HG03103 (cell line): ENCODE results near the gene KNCN.

Source experiments
- ATAC-seq: cut with Tn5 transposase; IDR thresholded peaks from one replicate; pipeline ENCODE4 v1.9.1; 2021; ENCODE audit warnings: low read depth; ENCODE audit not compliant: unreplicated experiment

Gene KNCN

DNA sequence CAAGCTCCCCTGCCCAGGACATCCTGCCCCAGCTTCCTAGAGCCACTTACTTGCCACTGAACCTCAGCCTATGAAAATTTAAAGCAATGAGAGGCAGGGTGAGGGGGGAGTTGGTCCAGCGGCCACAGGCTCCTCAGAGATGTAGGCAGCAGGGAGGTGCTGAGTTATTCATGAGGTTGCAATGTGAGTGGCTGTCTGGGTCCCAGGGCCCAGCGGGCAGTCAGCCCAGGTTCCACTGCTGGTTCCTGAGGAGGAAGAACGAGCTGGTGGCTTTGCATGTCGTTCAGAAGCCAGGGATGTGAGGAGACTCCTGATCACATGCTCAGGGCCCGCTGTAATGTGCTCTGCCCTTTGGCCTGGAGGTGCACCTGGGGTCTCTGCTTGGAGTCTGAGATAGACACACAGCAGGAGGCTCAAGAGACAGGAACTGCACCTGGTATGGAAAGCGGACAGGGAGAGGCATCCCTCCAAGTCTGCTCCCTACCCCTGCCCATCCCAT, at the start of gene KNCN:
Gene KNCN (minus strand): TSS at position 51 of the 499 bp plus-strand sequence. CDS start 432 bp downstream, outside the sequence.
- no peak for ATAC-seq

DNA sequence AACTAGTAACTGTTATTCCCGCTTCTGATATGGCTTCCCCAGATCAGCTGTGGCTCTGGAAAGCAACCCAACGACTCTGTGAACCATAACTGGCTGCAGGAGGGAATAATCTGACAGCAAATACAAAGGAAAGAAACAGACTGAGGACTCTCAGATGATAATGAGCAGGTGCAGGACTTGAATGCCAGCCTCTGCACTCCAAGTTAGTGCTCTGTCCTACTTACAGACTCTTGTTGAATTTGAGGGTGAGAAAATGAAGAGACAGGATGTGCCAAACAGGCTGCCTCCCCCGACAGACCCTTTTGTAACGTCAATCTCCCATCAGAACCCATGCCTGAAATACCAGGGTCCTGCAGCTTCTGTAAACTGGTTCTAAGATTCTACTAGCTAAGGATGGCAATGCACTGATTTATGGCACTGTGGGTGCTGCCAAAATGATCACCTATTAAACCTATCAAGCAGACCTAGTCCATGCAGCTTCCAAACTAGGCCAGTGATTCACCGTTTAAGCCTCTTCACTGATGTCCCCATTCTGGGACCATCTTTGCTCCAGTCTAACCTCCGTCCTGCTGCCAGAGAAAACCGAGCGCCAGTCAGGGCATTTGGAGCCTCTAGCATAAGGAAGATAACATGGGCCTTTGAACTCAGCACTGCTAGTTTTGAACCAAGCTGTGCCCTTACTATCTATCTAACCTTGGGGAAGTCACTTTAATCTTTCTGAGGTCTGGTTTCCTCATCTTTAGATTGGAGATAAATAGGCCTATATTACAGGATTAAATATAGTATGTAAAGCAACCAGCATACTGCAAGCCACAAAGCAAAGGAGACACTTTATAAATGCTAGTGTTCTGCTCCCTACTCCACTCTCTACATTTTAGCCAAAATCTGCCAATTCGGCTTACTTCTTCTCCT, 47.9 kb upstream of the KNCN start:
- ATAC-seq, result no peak

DNA sequence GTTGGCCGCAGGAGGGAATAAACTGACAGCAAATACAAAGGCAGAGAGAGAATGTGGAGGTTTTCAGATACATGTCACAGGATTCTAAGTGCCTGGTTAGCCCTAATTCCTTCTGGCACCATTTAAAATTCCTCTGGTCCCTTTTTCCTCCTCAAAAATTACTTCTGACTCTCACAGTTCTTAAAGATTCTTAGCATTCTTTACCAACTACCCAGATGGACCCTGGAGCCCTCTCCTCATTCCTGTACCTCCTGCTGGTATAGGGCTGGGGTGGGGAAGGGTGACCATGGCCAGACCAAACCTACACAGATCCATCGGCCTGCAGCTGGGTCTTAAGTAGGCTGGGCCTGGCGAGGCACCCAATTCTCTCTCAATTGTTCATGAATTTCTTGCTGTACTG, 45.4 kb upstream of the KNCN start:
- ATAC-seq, result no peak

DNA sequence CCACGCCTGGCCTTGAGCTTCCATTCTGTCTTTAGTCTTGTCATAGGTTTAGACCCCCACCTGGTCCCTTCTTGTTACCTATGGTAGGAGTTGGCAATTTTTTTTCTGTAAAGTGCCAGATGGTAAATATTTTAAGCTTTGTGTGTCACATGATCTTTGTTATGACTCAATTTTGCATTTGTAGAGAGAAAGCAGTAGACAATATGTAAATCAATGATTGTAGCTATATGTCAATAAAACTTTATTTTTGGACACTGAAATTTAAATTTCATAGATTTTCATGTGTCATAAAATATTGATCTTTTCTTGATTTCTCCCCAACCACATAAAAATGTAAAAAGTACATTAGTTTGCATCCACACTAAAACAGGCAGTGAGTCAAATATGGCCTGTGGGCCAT, 44.6 kb upstream of the KNCN start:
- ATAC-seq, result no peak

DNA sequence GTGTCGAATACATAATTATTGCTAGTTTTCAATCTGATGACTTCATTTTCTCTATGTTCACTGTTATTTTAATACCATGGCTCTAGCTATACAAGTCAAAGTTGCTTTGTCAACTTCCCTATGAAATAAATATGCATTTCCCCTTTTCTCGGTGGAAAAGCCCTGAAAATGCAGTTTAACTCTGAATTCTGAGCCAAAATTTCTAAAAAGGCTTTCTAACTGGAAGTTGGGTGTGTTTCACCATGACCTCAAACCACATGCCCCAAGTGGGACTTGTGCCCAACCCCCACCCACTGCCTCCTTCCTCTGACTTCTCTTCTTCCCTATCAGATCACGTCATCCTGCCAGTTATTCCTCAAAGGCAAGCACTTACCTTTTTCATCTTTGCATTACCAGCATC, 43.7 kb upstream of the KNCN start:
- no peak for ATAC-seq

DNA sequence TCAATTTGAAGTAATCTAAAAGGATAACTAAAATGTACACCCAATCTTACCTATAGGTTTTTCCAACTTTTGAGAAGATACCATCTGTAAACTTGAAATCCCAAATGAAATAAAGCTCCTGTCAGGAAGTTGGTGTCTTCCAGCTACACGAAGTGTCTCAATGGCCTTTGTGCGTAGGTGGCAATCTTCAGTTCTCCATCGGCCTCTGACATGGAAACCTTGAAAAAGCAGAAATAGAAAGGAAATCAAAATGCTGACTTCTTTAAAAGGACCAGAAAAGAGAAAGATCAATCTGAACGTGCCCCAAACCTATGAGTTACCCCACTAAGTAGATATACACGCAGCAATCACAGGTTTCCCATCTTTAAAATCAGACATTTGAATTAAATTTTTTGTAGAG, 42.6 kb upstream of the KNCN start:
- ATAC-seq, result no peak

DNA sequence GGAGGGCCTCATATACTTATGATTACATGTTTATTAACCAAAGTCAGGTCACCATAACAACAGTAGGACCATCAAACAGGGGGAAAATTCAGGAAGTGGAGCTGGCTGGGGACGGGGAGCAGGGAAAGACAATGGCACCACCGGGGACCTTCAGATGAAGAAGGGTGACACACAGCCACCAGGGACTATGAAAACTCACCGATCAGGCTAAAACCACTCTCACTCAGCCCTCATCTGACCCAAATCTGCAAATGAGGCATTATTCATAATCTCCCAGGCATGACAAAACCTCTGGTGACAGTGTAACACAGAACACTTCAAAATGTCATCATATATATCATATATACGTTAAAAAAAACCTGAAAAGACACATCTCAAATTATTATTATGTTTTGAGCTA, 41.4 kb upstream of the KNCN start:
- no peak for ATAC-seq

DNA sequence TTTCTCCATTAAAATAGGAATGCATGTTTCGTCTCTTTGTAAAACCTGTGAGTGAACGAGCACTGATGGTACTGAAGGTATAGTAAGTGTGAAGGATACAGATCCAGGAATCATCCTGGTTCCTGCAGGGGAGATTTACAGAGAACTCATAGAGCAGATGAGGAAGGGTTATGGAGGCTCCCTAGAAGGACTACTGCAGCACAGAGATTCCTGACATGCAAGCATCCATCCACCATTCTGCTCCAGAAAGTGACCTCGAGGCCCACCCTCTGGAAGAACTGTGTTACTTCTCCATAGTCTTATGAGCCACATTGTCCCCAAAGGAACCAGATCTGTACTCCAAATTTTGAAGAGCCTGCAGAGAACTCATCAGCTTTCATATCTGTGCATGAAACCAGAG, 38.1 kb upstream of the KNCN start:
- no peak for ATAC-seq

DNA sequence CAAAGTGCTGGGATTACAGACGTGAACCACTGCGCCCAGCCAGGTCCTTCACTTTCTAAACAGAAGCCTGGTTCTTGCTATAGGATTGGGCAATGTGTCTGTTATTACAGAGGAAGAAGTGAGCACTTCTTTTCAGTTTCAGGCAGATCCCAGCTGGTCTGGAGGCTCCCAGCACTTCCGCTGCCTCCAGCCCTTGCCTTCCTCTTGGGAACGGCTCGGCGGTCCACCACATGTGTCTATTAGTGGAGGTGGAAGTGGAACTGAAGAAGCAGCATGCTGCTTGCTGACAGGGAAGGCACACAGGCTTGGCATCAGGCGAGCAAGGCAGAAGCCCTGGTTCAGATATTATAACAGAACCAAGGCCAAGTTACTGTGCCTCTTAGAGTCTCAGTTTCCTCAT, 35.6 kb upstream of the KNCN start:
- no peak for ATAC-seq

DNA sequence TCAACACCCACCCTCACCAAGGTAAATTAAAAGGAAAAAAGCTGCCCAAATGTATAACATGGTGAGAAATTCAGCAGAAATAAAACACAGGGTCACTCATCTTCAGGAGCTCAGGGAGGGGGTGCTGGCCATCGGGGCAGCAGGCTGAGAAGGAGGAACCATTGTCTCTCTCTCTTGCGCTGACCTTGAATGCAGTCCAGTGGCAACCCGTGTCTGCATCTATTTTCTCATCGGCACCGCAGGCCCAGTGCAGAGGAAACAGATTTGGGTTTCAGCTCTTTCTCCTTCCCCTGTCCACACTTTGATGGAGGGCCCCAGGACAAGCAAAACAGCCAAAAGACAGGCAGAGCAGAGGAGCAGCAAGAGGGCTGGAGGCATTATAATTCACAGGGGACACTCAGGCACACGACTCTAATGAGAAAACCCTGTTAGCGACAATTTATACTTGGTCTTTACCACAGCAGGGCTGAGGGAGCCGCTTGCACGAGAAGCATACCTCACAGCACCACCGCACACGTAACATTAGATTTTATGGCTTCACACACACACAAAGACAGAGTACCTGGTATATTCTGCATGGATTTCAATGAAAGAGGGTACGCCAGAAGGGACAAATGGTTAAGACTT, 34.0 kb upstream of the KNCN start:
- ATAC-seq, result no peak

DNA sequence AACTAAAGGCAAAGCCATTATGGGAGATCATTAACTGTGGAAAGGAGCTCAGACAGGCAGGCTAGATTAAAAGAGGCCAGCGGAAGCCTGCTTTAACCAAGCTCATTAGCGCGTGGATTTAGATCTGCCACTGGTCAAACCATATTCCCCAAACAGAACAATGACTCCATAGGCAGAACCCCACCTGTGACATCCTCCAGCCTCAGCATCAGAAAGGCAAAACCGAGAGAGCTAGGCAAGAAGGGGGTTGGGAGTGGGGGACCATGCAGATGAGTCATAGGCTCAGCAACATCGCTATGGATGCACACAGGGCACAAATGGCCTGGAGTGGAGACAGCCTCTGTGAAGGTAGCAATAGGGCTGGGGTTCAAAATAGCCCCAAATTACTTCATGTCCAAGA, 32.0 kb upstream of the KNCN start:
- no peak for ATAC-seq

DNA sequence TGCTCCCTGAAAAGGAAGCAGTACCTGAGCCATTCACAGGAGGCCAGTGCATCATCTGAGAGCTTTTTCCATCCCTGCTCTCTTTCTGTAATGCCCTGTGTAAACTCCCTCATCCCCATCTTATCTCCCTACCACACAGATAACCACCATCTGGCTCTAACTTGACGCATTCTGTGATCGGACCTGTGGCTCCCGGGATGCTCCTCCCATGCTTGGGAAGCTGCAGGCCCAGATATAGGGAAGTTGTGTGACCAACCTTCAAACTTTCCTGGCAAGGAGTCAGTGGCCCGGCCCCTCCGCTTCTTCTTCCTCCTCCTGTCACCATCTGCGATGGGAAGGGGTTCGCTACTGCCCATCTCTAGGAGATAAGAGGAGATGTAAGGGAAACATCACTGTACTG, 31.5 kb upstream of the KNCN start:
- no peak for ATAC-seq

DNA sequence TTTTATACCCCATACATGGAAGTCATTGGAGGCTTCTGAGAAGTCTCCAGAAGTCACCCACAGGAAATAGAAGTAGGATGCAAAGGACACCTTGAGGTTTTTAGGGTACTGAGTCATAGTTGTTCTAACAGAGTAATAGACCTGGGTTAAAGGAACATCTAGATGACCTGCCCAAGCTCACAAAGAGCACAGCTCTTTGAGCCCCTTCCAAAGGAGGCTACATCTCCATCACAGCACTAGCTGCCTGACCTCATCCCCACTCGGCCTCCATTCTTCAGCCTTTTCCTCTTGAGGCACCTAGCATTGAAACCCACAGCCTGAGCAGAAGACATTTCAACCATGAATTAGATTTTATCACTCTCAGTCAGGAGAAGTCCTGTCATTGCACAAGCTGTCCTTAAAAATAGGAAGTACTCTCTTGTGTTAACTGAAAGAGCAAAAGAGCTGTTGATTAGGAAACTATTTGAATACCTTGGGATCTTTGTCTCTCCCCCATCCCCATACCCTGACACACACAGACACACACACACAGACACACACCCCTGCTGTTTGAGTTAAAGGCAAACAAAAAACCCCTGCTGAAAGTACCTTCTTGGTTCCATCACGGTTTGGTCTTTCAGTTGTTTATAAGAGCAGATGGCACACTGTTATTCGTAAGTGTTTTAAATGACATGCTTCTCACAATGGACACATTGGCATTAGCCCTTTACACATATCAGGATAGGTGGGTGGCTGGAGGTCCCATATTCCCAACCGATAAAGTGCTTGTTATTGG, 30.4 kb upstream of the KNCN start:
- ATAC-seq, result no peak

DNA sequence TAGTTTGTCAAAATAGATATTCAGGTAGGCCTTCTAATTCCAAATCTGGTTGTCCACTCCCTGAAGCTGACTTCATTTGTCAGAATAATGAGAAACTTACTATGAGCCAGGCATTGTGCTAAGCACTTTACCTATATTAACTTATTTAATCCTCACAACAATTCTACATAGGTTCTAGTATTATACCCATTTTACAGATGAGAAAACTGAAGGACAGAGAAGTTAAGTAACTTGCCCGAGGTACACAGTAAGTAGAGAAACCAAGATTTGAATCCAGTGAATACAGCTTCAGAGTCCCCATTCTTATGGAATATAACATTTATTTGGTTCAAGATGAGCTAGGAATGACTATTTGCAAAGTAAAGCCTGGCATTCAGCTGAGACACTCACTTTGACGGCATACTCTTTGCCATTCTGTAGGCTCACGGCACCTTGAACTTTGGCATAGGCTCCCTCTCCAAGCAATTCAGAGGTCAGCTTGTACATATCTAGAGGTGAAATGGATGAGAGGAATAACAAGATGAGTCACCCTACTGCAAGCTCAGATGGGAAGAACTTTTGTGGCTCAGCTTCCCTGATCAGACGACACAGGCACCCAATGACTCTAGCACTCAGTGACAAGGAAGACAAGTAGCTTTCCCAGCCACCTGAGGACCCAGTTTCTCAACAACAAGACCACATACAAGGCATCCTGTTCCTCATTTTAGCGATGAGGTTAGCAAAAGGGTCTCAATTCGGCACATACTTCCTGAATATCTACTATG, 28.9 kb upstream of the KNCN start:
- no peak for ATAC-seq

DNA sequence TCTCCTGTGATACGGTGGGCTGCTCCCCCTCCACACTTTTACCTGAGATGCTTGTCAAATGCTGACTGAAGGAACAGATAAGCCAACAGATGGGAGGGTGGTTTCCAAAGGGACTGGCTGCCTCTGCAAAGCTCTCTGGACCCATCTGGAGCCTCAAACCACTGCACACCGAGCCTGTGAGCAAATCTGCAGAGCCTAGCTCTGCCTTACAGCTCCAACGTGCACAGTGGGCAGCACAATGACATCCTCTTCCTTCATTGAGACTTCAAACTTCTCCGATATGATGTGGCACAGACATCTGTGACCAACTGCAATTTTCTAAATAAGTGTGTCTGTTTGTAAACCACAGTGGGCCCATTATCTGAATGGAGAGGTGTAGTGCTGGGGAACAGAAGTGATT, 26.2 kb upstream of the KNCN start:
- no peak for ATAC-seq

DNA sequence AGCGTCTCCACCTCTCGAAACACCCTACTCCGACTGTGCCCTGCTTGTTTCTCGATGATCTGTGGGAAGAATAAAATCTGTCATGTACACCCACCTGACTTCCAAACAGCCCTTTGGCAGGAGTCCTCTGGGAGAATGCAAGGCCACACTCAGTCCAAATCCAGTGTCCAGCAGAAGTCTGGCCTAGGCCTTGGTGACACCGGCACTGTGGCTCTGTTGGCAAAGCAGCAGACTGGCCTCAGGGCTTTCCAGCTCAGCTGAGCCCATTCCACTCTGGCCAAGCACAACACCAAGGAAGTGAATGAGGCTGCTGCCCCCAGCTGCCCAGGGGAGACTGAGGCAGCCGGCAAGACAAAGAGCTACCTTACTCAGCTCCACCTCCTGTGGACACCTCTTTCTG, 25.1 kb upstream of the KNCN start:
- no peak for ATAC-seq

DNA sequence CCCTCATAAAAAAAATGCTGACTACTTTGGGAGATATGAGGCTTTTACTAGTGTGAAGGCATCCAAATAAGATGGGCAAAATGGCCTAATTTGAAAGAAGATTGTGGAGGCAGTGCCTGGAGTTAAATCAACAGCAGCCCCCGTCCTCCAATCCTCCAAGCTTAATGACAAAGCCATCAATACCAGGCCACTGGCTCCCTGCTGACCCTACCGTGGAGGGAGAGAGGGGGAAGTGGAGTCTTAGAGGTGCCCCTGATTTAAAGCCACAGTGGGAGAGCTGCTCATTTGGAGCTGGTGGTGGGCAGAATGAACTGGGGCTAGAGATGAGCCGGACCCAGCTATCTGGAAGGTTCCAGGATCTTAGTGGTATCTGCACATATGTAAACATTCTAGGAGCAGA, 24.3 kb upstream of the KNCN start:
- no peak for ATAC-seq

DNA sequence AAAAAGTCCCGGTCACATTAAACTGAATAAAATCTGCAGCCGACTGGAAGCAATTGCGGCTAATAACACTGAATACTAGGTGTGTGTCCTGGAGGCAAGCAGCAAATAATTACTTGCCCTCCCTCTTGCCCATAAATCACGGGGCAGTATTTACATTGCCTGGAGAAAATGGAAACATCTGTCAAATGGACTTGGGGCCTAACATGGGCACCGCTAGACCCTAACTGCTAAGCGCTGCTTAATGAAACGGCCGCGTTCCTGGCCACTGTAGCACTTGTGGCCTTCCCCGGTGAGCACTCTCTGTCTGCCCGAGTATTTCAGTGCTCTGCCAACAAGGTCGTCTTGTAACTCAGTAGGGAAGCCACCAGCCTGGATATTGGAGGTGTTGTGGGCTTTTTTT, 23.9 kb upstream of the KNCN start:
- no peak for ATAC-seq

DNA sequence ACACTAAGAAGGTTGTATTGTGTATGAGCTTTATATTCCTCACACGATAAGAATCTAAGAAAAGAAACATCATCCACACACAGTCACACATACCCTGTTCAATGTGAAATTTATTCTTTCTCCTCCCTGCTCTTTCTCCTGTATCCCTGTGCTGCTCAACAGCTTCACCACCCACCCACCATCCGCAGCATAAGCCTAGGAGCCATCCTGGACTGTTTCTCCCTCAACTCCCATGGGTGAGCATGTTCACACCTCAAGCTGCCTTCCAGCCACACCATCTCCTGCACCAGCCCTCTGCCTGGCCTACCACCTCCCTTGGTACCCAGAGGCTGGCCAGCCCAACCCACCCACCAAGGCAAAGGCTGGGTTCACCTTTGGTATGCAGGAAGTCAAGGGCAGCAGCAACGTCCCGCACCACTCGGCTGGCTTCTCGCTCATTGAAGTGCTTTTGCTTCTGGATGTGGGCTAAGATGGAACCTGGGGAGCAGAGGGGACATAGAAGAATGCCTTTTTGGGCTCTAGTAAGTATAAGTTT, 20.3 kb upstream of the KNCN start:
- ATAC-seq, result no peak
